Prostate gland (tissue), 2 donors: ENCODE data around the gene OR10AG1. TPM values are rescaled to one million over a fixed set of nuclear protein-coding genes. Genes with fewer than 3 reads are reported as not detected.
A peak's percentile ranks its signal among the peaks of the same experiment; 100 is the strongest.

Experiments used
- DNase-seq: peaks from one replicate; pipeline ENCODE4 v3.0.0-alpha.2; 2019; ENCODE audit warnings: low spot score
- H3K27ac ChIP-seq, 2 donors: fragments of 200-600 bp; sonication (generic); 2 replicates each; pipeline ENCODE4 v1.5.1; 2017 to 2019
- H3K27me3 ChIP-seq: fragments of 200-600 bp; sonication (generic); replicated peaks from 2 replicates; pipeline ENCODE4 v1.5.1; 2019; ENCODE audit not compliant: insufficient read depth
- H3K36me3 ChIP-seq, 2 donors: fragments of 200-600 bp; sonication (generic); 1 replicate in 1 of 2; 2 replicates in 1 of 2; pipeline versions ENCODE4 v1.5.1 to v1.8.1; 2017 to 2019
- H3K4me1 ChIP-seq: fragments of 200-600 bp; sonication (generic); replicated peaks from 2 replicates; pipeline ENCODE4 v1.5.1; 2019
- H3K4me3 ChIP-seq, 2 donors: fragments of 200-600 bp; sonication (generic); 2 replicates each; pipeline ENCODE4 v1.5.1; 2017 to 2019
- H3K9me3 ChIP-seq: fragments of 200-600 bp; sonication (generic); 2 replicates; pipeline ENCODE4 v1.5.1; 2017
- CTCF ChIP-seq, 4 experiments: fragments of 200-600 bp in 2 of 4; fragments of 450-650 bp in 2 of 4; sonication (generic) in 2 of 4; IDR thresholded peaks; 1 replicate in 3 of 4; 2 replicates in 1 of 4; pipeline ENCODE4 v1.5.1; 2016 to 2019; ENCODE audit warnings: antibody characterized with exemption in 4 of 4, mild to moderate bottlenecking in 2 of 4, moderate library complexity in 2 of 4
- POLR2A ChIP-seq: fragments of 450-650 bp; IDR thresholded peaks from one replicate; pipeline ENCODE4 v1.6.1; 2016; ENCODE audit warnings: antibody characterized with exemption, mild to moderate bottlenecking
- POLR2AphosphoS5 ChIP-seq: sonication (generic); formaldehyde crosslinking; IDR thresholded peaks from one replicate; pipeline ENCODE4 v1.6.1; 2017; ENCODE audit warnings: antibody characterized with exemption
- WGBS: methylation state at CpG from one replicate; pipeline ENCODE4 v1.1.5; 2018; 5-methylcytosine and 5-hydroxymethylcytosine counted together
- intact Hi-C: fragments of 100-400 bp; cut with DNase I; formaldehyde crosslinking; loops from one replicate; pipeline ENCODE4 v1.14.2; 2022
- total RNA-seq, 2 donors: library from RNA; depleted of rRNA; stranded (reverse); fragments of >200 nt; gene quantifications; one replicate each; pipeline ENCODE4 v1.1.0, GENCODE V29; 2016

The OR10AG1 gene
- total RNA-seq, 2 donors from 2014 or later: not detected

GRCh38 chr11:55967914-55968313, 1.8 kb downstream of the OR10AG1 start:
- intact Hi-C loops: no loop called here
- WGBS: 85% methylated on average over 5 of the region's 5 CpGs
- TF ChIP-seq POLR2AphosphoS5 (no peak), POLR2A (no peak), CTCF (IDR thresholded peaks at IDR 0.05) (no peak)
- H3K27me3 ChIP-seq: no peaks in the 10 kb centered on the region
- H3K27ac ChIP-seq: no peak overlapping the region
- H3K4me3 ChIP-seq: no peak overlapping the region
- no peaks in the 10 kb centered on the region for H3K4me1 ChIP-seq
- no peaks in the 10 kb centered on the region for H3K9me3 ChIP-seq
- H3K36me3 ChIP-seq: no peaks in the 10 kb centered on the region
- no peak for DNase-seq

- Histone ChIP-seq H3K4me3 (no peak overlapping the region), H3K27ac (no peak overlapping the region), H3K4me1 (no peaks in the 10 kb centered on the region), H3K36me3 (no peaks in the 10 kb centered on the region), H3K9me3 (no peaks in the 10 kb centered on the region), H3K27me3 (no peaks in the 10 kb centered on the region)
- 75% methylated on average over 2 of the region's 2 CpGs for WGBS
- no peak for DNase-seq
- TF ChIP-seq CTCF (IDR thresholded peaks at IDR 0.05) (no peak), POLR2A (no peak), POLR2AphosphoS5 (no peak)
- intact Hi-C loops: no loop called here
Observed at GRCh38 chr11:55966391-55966790, 3.4 kb downstream of the OR10AG1 start.

GRCh38 chr11:55956521-55956920, 13.2 kb downstream of the OR10AG1 start:
- Histone ChIP-seq H3K27me3 (no peaks in the 10 kb centered on the region), H3K9me3 (no peaks in the 10 kb centered on the region), H3K4me1 (no peaks in the 10 kb centered on the region), H3K27ac (no peak overlapping the region), H3K4me3 (no peak overlapping the region), H3K36me3 (no peaks in the 10 kb centered on the region)
- 46% methylated on average over 4 of the region's 4 CpGs for WGBS
- no peak for TF ChIP-seq CTCF (IDR thresholded peaks at IDR 0.05)
- no peak for TF ChIP-seq POLR2A
- TF ChIP-seq POLR2AphosphoS5: no peak
- DNase-seq: no peak
- intact Hi-C loops: no loop called here

- intact Hi-C loops: loop anchor here (10.0 kb wide), 1 partner anchor 825 kb away; no protein-coding TSS in a partner anchor
- DNase-seq: no peak
- Histone ChIP-seq H3K4me1 (no peaks in the 10 kb centered on the region), H3K36me3 (no peaks in the 10 kb centered on the region), H3K27ac (no peak overlapping the region), H3K4me3 (no peak overlapping the region), H3K9me3 (no peaks in the 10 kb centered on the region), H3K27me3 (no peaks in the 10 kb centered on the region)
- 67% methylated on average over 4 of the region's 4 CpGs for WGBS
- no peak for TF ChIP-seq POLR2A
- no peak for TF ChIP-seq CTCF (IDR thresholded peaks at IDR 0.05)
- no peak for TF ChIP-seq POLR2AphosphoS5
Observed at GRCh38 chr11:55949330-55949729, 20.4 kb downstream of the OR10AG1 start.

- WGBS: 13% methylated on average over 3 of the region's 3 CpGs
- TF ChIP-seq POLR2A (no peak), CTCF (IDR thresholded peaks at IDR 0.05) (peak in 2 of 4 experiments; percentile 20 to 35)
- Histone ChIP-seq H3K4me1 (no peaks in the 10 kb centered on the region), H3K36me3 (no peaks in the 10 kb centered on the region), H3K27ac (no peak overlapping the region), H3K9me3 (no peaks in the 10 kb centered on the region), H3K27me3 (no peaks in the 10 kb centered on the region), H3K4me3 (no peak overlapping the region)
- DNase-seq: no peak
- intact Hi-C loops: loop anchor here (10.0 kb wide), 1 partner anchor 832 kb away; no protein-coding TSS in a partner anchor
Observed at GRCh38 chr11:55942785-55943392, 26.9 kb downstream of the OR10AG1 start.
